ENCODE results near the gene ZCCHC24. TPM values are rescaled to one million over a fixed set of nuclear protein-coding genes. Genes with fewer than 3 reads are reported as not detected.

ZCCHC24 gene
- total RNA-seq, 1 experiment from 2014 or later, result 3.1 TPM

DNA sequence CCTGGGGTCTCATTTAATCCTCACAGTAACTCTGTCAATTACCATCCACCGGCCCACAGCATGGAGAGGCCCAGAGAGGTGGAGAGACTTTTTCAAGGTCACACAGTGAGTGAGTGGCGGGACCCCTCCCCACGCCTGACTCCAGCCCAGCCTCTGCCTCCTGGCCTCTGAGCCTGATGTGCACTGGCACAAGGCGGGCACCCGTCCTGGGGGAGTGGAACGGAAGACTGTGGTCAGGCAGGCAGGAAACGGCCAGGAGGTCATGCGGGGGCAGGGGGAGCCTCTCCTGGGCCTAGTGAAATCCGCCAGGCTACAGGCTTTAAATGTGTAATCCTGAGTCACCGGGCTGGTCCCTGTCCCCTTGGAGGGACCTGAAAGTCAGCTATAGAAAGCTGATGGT is 32.2 kb downstream of the ZCCHC24 start:
- no peaks in the 10 kb centered on the region for H3K4me1 Mint-ChIP-seq (ENCODE audit: low read depth, unreplicated experiment)
- no peak overlapping the region for H3K27ac Mint-ChIP-seq (ENCODE audit: unreplicated experiment)
- no peak overlapping the region for H3K4me3 ChIP-seq (ENCODE audit: low read depth, low read length)
- no peaks in the 10 kb centered on the region for H3K27me3 ChIP-seq (replicated peaks; ENCODE audit: control insufficient read depth, insufficient read depth, low read length)
- BruUV-seq (replicated peaks), result no TSS peak
- H3K27me3 Mint-ChIP-seq (ENCODE audit: insufficient read depth, unreplicated experiment), result no peaks in the 10 kb centered on the region
- ChIA-PET POLR2A (no interaction called here), CTCF (no interaction called here)
- no peaks in the 10 kb centered on the region for H3K36me3 ChIP-seq (ENCODE audit: control insufficient read depth, insufficient read depth, low read length)
- no peaks in the 10 kb centered on the region for H3K36me3 Mint-ChIP-seq (ENCODE audit: insufficient read depth, unreplicated experiment)
- TF ChIP-seq, protein P1, sequence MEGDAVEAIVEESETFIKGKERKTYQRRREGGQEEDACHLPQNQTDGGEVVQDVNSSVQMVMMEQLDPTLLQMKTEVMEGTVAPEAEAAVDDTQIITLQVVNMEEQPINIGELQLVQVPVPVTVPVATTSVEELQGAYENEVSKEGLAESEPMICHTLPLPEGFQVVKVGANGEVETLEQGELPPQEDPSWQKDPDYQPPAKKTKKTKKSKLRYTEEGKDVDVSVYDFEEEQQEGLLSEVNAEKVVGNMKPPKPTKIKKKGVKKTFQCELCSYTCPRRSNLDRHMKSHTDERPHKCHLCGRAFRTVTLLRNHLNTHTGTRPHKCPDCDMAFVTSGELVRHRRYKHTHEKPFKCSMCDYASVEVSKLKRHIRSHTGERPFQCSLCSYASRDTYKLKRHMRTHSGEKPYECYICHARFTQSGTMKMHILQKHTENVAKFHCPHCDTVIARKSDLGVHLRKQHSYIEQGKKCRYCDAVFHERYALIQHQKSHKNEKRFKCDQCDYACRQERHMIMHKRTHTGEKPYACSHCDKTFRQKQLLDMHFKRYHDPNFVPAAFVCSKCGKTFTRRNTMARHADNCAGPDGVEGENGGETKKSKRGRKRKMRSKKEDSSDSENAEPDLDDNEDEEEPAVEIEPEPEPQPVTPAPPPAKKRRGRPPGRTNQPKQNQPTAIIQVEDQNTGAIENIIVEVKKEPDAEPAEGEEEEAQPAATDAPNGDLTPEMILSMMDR (IDR thresholded peaks at IDR 0.05; ENCODE audit: insufficient read depth in 1 of 2, low read depth in 1 of 2, low read length in 1 of 2, severe bottlenecking in 1 of 2, unreplicated experiment in 1 of 2), result no peak
- no peaks in the 10 kb centered on the region for H3K4me1 ChIP-seq
- H3K4me3 Mint-ChIP-seq (ENCODE audit: unreplicated experiment), result no peak overlapping the region
- no peak for DNase-seq
- no peaks in the 10 kb centered on the region for H3K9me3 ChIP-seq
- H3K9me3 Mint-ChIP-seq (ENCODE audit: unreplicated experiment), result no peaks in the 10 kb centered on the region
- intact Hi-C loops (cut with micrococcal nuclease; ENCODE audit: unreplicated experiment), result no loop called here

- H3K4me1 Mint-ChIP-seq (ENCODE audit: low read depth, unreplicated experiment), result no peaks in the 10 kb centered on the region
- no peak overlapping the region for H3K4me3 Mint-ChIP-seq (ENCODE audit: unreplicated experiment)
- H3K9me3 Mint-ChIP-seq (ENCODE audit: unreplicated experiment), result no peaks in the 10 kb centered on the region
- TF ChIP-seq, protein P1 (IDR thresholded peaks at IDR 0.05; ENCODE audit: insufficient read depth in 1 of 2, low read depth in 1 of 2, low read length in 1 of 2, severe bottlenecking in 1 of 2, unreplicated experiment in 1 of 2), result no peak
- Histone ChIP-seq H3K4me1 (no peaks in the 10 kb centered on the region), H3K36me3 (ENCODE audit: control insufficient read depth, insufficient read depth, low read length) (no peaks in the 10 kb centered on the region), H3K4me3 (ENCODE audit: low read depth, low read length) (no peak overlapping the region), H3K9me3 (no peaks in the 10 kb centered on the region), H3K27me3 (replicated peaks; ENCODE audit: control insufficient read depth, insufficient read depth, low read length) (no peaks in the 10 kb centered on the region)
- intact Hi-C loops (cut with micrococcal nuclease; ENCODE audit: unreplicated experiment), result no loop called here
- no peaks in the 10 kb centered on the region for H3K36me3 Mint-ChIP-seq (ENCODE audit: insufficient read depth, unreplicated experiment)
- CTCF ChIA-PET, result no interaction called here
- POLR2A ChIA-PET, result no interaction called here
- no peak overlapping the region for H3K27ac Mint-ChIP-seq (ENCODE audit: unreplicated experiment)
- DNase-seq, result no peak
- H3K27me3 Mint-ChIP-seq (ENCODE audit: insufficient read depth, unreplicated experiment), result no peaks in the 10 kb centered on the region
- no TSS peak for BruUV-seq (replicated peaks)
These were observed 32.9 kb downstream of the ZCCHC24 start for GRCh38 chr10:79412516-79412915.

DNA sequence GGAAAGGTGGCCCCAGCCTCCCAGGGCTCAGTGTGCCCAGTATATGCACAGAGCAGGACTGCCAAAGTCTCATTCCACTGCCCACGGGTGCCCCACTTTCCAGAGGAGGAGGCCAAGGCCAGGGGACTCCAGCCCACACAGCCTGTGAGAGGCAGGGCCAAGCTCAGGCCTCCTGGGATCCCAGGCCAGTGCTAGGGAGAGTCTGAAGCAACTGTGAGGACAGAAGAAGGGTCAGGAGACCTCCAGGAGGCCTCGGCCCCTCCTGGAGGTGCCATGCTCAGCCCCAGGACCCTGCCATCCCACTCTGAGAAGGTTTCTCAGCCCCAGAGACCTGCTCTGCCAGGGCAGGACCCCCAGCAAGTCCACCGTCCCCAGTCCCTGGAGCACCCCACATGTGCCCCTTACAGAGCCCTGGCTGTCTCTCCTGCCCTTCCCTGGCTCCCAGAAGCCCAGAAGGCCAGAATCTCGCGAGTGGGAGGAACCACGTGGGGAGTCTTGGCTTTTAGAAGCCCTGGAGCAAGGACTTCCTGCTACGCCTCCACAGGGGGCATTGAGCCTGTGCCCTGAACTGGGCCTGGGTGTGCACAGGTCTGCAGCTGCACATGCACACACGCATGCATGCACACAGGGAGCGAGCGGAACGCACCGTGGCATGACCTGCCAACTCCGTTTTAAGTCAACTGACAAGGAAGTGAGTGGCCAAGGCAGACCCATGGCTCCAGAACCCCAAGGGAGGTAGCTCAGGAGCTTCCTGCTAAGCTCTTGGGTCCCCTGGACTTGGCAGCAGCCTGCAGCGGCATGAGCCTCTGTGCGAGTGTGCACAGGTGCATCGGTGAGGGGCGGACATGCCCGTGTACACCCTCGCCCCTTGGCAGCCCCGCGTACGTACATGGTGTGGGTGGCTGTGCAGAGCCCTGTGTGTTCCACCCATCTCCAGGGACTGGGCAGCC is 33.6 kb downstream of the ZCCHC24 start:
- TF ChIP-seq, protein P1 (IDR thresholded peaks at IDR 0.05; ENCODE audit: insufficient read depth in 1 of 2, low read depth in 1 of 2, low read length in 1 of 2, severe bottlenecking in 1 of 2, unreplicated experiment in 1 of 2), result no peak
- no TSS peak for BruUV-seq (replicated peaks)
- no peaks in the 10 kb centered on the region for H3K9me3 Mint-ChIP-seq (ENCODE audit: unreplicated experiment)
- DNase-seq, result no peak
- Histone ChIP-seq H3K27me3 (replicated peaks; ENCODE audit: control insufficient read depth, insufficient read depth, low read length) (no peaks in the 10 kb centered on the region), H3K9me3 (no peaks in the 10 kb centered on the region), H3K4me1 (no peaks in the 10 kb centered on the region), H3K36me3 (ENCODE audit: control insufficient read depth, insufficient read depth, low read length) (no peaks in the 10 kb centered on the region), H3K4me3 (ENCODE audit: low read depth, low read length) (no peak overlapping the region)
- no peak overlapping the region for H3K4me3 Mint-ChIP-seq (ENCODE audit: unreplicated experiment)
- H3K27me3 Mint-ChIP-seq (ENCODE audit: insufficient read depth, unreplicated experiment), result no peaks in the 10 kb centered on the region
- no peak overlapping the region for H3K27ac Mint-ChIP-seq (ENCODE audit: unreplicated experiment)
- CTCF ChIA-PET, result no interaction called here
- no peaks in the 10 kb centered on the region for H3K4me1 Mint-ChIP-seq (ENCODE audit: low read depth, unreplicated experiment)
- intact Hi-C loops (cut with micrococcal nuclease; ENCODE audit: unreplicated experiment), result no loop called here
- no peaks in the 10 kb centered on the region for H3K36me3 Mint-ChIP-seq (ENCODE audit: insufficient read depth, unreplicated experiment)
- POLR2A ChIA-PET, result no interaction called here

Data from Caco-2 (cell line).